CD14-positive monocyte (primary cell): Measurements from ENCODE around the gene VPS26B. TPM values are rescaled to one million over a fixed set of nuclear protein-coding genes. Genes with fewer than 3 reads are reported as not detected.

ENCODE experiments used
- DNase-seq, 3 donors: peaks; one replicate each; pipeline ENCODE4 v3.0.0-alpha.2; 2011 to 2022
- H2AFZ ChIP-seq: 2 replicates; pipeline ENCODE4 v1.6.0; 2012; ENCODE audit warnings: mild to moderate bottlenecking, low read depth, low read length, inconsistent platforms; ENCODE audit not compliant: insufficient read depth, poor library complexity, severe bottlenecking
- H3K27ac ChIP-seq, 2 donors: 1 replicate in 1 of 2; 2 replicates in 1 of 2; pipeline ENCODE4 v1.5.1; 2012 to 2013; ENCODE audit warnings: low read length in 2 of 2, control low read depth in 1 of 2, inconsistent platforms in 1 of 2, low read depth in 1 of 2, mild to moderate bottlenecking in 1 of 2
- H3K27me3 ChIP-seq, 2 donors: one replicate each; pipeline versions ENCODE4 v1.6.0 to v1.6.1; 2011 to 2013; ENCODE audit warnings: low read length in 2 of 2; ENCODE audit not compliant: control insufficient read depth in 2 of 2, insufficient read depth in 2 of 2
- H3K36me3 ChIP-seq, 2 donors: replicated peaks in 1 of 2; 1 replicate in 1 of 2; 2 replicates in 1 of 2; pipeline versions ENCODE4 v1.5.1 to v1.6.1; 2012 to 2013; ENCODE audit warnings: low read length in 2 of 2, control low read depth in 1 of 2, inconsistent platforms in 1 of 2, mild to moderate bottlenecking in 1 of 2; ENCODE audit not compliant: insufficient read depth in 2 of 2, control insufficient read depth in 1 of 2
- H3K4me1 ChIP-seq, 2 donors: 1 replicate in 1 of 2; 2 replicates in 1 of 2; pipeline versions ENCODE4 v1.5.1 to v1.6.1; 2012 to 2013; ENCODE audit warnings: low read length in 2 of 2, control low read depth in 1 of 2, inconsistent platforms in 1 of 2, mild to moderate bottlenecking in 1 of 2, moderate library complexity in 1 of 2; ENCODE audit not compliant: insufficient read depth in 2 of 2, control insufficient read depth in 1 of 2
- H3K4me2 ChIP-seq: replicated peaks from 2 replicates; pipeline ENCODE3; 2012; ENCODE audit warnings: low read length, moderate library complexity, mild to moderate bottlenecking; ENCODE audit not compliant: poor library complexity, severe bottlenecking; ENCODE audit errors: extremely low read depth
- H3K4me3 ChIP-seq, 3 experiments: fragments of 200-600 bp in 1 of 3; sonication (generic) in 1 of 3; replicated peaks in 1 of 3; 1 replicate in 2 of 3; 2 replicates in 1 of 3; pipeline ENCODE4 v1.5.1; 2011 to 2013; ENCODE audit warnings: low read length in 3 of 3, mild to moderate bottlenecking in 3 of 3, control low read depth in 2 of 3, low read depth in 2 of 3, inconsistent platforms in 1 of 3, moderate library complexity in 1 of 3
- H3K79me2 ChIP-seq: 2 replicates; pipeline ENCODE4 v1.6.0; 2012; ENCODE audit warnings: mild to moderate bottlenecking, control low read depth, inconsistent platforms, low read length, moderate library complexity; ENCODE audit not compliant: insufficient read depth
- H3K9ac ChIP-seq: 2 replicates; pipeline ENCODE4 v1.6.0; 2017; ENCODE audit warnings: low read length, mild to moderate bottlenecking; ENCODE audit not compliant: insufficient read depth, poor library complexity, severe bottlenecking
- H3K9me3 ChIP-seq, 2 donors: replicated peaks in 1 of 2; 1 replicate in 1 of 2; 2 replicates in 1 of 2; pipeline versions ENCODE4 v1.5.1 to v1.6.1; 2012 to 2013; ENCODE audit warnings: low read length in 2 of 2, control low read depth in 1 of 2; ENCODE audit not compliant: control insufficient read depth in 1 of 2, insufficient read depth in 1 of 2
- H4K20me1 ChIP-seq: 2 replicates; pipeline ENCODE4 v1.6.0; 2012; ENCODE audit warnings: mild to moderate bottlenecking, low read length, control low read depth, moderate library complexity; ENCODE audit not compliant: insufficient read depth
- H3K27ac Mint-ChIP-seq, 7 donors: one replicate each; pipeline ENCODE4 v1.8.0; 2020; ENCODE audit warnings: mild to moderate bottlenecking in 7 of 7, mixed read lengths in 7 of 7, moderate library complexity in 6 of 7, inconsistent platforms in 2 of 7
- H3K27me3 Mint-ChIP-seq, 3 donors: one replicate each; pipeline ENCODE4 v1.8.0; 2021 to 2022; ENCODE audit warnings: low read depth in 3 of 3, mild to moderate bottlenecking in 3 of 3, mixed read lengths in 3 of 3, moderate library complexity in 3 of 3, inconsistent platforms in 1 of 3
- H3K36me3 Mint-ChIP-seq, 2 donors: one replicate each; pipeline ENCODE4 v1.8.0; 2020; ENCODE audit warnings: mixed read lengths in 2 of 2, inconsistent platforms in 1 of 2, mild to moderate bottlenecking in 1 of 2
- H3K4me1 Mint-ChIP-seq: one replicate; pipeline ENCODE4 v1.8.0; 2020; ENCODE audit warnings: mild to moderate bottlenecking, mixed read lengths
- H3K4me3 Mint-ChIP-seq, 2 donors: one replicate each; pipeline ENCODE4 v1.8.0; 2020; ENCODE audit warnings: mild to moderate bottlenecking in 2 of 2, mixed read lengths in 2 of 2, moderate library complexity in 1 of 2
- H3K9me3 Mint-ChIP-seq, 7 donors: one replicate each; pipeline ENCODE4 v1.8.0; 2020 to 2022; ENCODE audit warnings: mixed read lengths in 7 of 7, mild to moderate bottlenecking in 6 of 7, moderate library complexity in 6 of 7, inconsistent platforms in 2 of 7
- CTCF ChIP-seq: fragments of 200-600 bp; IDR thresholded peaks from one replicate; pipeline ENCODE4 v1.8.0; 2022; ENCODE audit warnings: antibody characterized with exemption, mild to moderate bottlenecking
- WGBS: methylation state at CpG from one replicate; pipeline ENCODE4 v1.1.5; 2013; ENCODE audit warnings: missing lambda C conversion rate; ENCODE audit not compliant: insufficient coverage; 5-methylcytosine and 5-hydroxymethylcytosine counted together
- intact Hi-C, 2 donors: fragments of 100-400 bp; cut with micrococcal nuclease; formaldehyde crosslinking; loops; one replicate each; pipeline versions ENCODE4 v1.15.0 to v1.15.1; 2023
- polyA plus RNA-seq, 3 donors: library from polyadenylated mRNA; depleted of rRNA in 1 of 3; unstranded in 2 of 3; stranded (reverse) in 1 of 3; fragments of 300-500 nt in 2 of 3; fragments of >200 nt in 1 of 3; fragmentation: Illumina TruSeq in 2 of 3; gene quantifications; 1 replicate in 2 of 3; 2 replicates in 1 of 3; pipeline ENCODE4 v1.2.3, GENCODE V29; 2012 to 2021

VPS26B gene
- polyA plus RNA-seq, 3 donors: 30.4 to 38.4 (median 34.3) TPM

GRCh38 chr11:134230339-134230738 is 5.9 kb downstream of the VPS26B start:
- no peaks in the 10 kb centered on the region for H3K9me3 Mint-ChIP-seq
- Histone ChIP-seq H2AFZ (no peak overlapping the region), H3K4me2 (no peak overlapping the region), H3K27ac (no peak overlapping the region), H4K20me1 (peaks cover 95% of the 10 kb centered on the region), H3K9me3 (no peaks in the 10 kb centered on the region), H3K79me2 (peaks cover 73% of the 10 kb centered on the region), H3K4me1 (peaks cover 33 to 44% of the 10 kb centered on the region in 2 donors), H3K9ac (no peak overlapping the region), H3K4me3 (no peak overlapping the region), H3K27me3 (no peaks in the 10 kb centered on the region), H3K36me3 (peaks cover 10 to 32% of the 10 kb centered on the region in 2 donors)
- TF ChIP-seq CTCF: no peak
- H3K36me3 Mint-ChIP-seq: peaks cover 35 to 44% of the 10 kb centered on the region in 2 donors
- peak overlapping the region in 2 of 7 donors; percentile 0 to 3 for H3K27ac Mint-ChIP-seq
- no peaks in the 10 kb centered on the region for H3K27me3 Mint-ChIP-seq
- no peak for DNase-seq
- intact Hi-C loops: no loop called here
- no peak overlapping the region for H3K4me3 Mint-ChIP-seq
- no CpG with 5 or more reads among the region's 4 CpGs for WGBS
- peaks cover 63% of the 10 kb centered on the region for H3K4me1 Mint-ChIP-seq

- Histone ChIP-seq H3K79me2 (peaks cover 55% of the 10 kb centered on the region), H3K9ac (peak overlapping the region; percentile 37), H2AFZ (no peak overlapping the region), H3K27me3 (no peaks in the 10 kb centered on the region), H3K27ac (peak overlapping the region; percentile 3 to 79), H3K9me3 (no peaks in the 10 kb centered on the region), H3K4me1 (peaks cover 20 to 26% of the 10 kb centered on the region in 2 donors), H3K4me2 (peak overlapping the region; percentile 24), H3K36me3 (peaks cover 19 to 48% of the 10 kb centered on the region in 2 donors), H4K20me1 (peaks cover 84% of the 10 kb centered on the region), H3K4me3 (no peak overlapping the region)
- no peak for TF ChIP-seq CTCF
- Mint-ChIP-seq H3K4me1 (peaks cover 45% of the 10 kb centered on the region), H3K27me3 (no peaks in the 10 kb centered on the region), H3K27ac (peak overlapping the region; percentile 28 to 78 (median 57)), H3K9me3 (no peaks in the 10 kb centered on the region), H3K4me3 (no peak overlapping the region), H3K36me3 (peaks cover 51 to 61% of the 10 kb centered on the region in 2 donors)
- intact Hi-C loops: no loop called here
- 44% methylated on average over 4 of the region's 10 CpGs for WGBS
- peak in 2 of 3 donors; percentile 10 to 16 for DNase-seq
Measured at GRCh38 chr11:134231958-134232659, 7.6 kb downstream of the VPS26B start.
